LoVo (cell line): ENCODE data around the gene BIN2.

Experiments used
- DNase-seq: peaks from one replicate; pipeline ENCODE4 v3.0.0-alpha.2; 2016; ENCODE audit warnings: low spot score

Gene BIN2

GRCh38 chr12:51323966-51324895 lies at the start of gene BIN2:
Gene BIN2, minus strand, starts transcription at chr12:51324174. Its CDS starts 72 bp downstream, at chr12:51324102.
- no peak for DNase-seq

GRCh38 chr12:51373187-51373586 lies 49.2 kb upstream of the BIN2 start:
- DNase-seq: no peak

GRCh38 chr12:51372021-51372420 lies 48.0 kb upstream of the BIN2 start:
- no peak for DNase-seq

GRCh38 chr12:51371295-51371953 lies 47.5 kb upstream of the BIN2 start:
- peak; percentile 79 for DNase-seq

- no peak for DNase-seq
These were observed 46.7 kb upstream of the BIN2 start for GRCh38 chr12:51370667-51371066.

- DNase-seq: no peak
These were observed 45.6 kb upstream of the BIN2 start for GRCh38 chr12:51369581-51369980.

- DNase-seq: no peak
These were observed 44.9 kb upstream of the BIN2 start for GRCh38 chr12:51368640-51369517.

- DNase-seq: no peak
These were observed 41.3 kb upstream of the BIN2 start for GRCh38 chr12:51365276-51365675.

- DNase-seq: no peak
These were observed 40.0 kb upstream of the BIN2 start for GRCh38 chr12:51364001-51364400.

- no peak for DNase-seq
These were observed 38.9 kb upstream of the BIN2 start for GRCh38 chr12:51362747-51363342.

- no peak for DNase-seq
These were observed 38.3 kb upstream of the BIN2 start for GRCh38 chr12:51362307-51362706.

- no peak for DNase-seq
These were observed 37.4 kb upstream of the BIN2 start for GRCh38 chr12:51361161-51362016.

- no peak for DNase-seq
These were observed 36.3 kb upstream of the BIN2 start for GRCh38 chr12:51360315-51360714.

GRCh38 chr12:51359851-51360250 lies 35.9 kb upstream of the BIN2 start:
- DNase-seq: no peak

GRCh38 chr12:51358496-51358895 lies 34.5 kb upstream of the BIN2 start:
- DNase-seq: no peak

- DNase-seq: no peak
These were observed 33.5 kb upstream of the BIN2 start for GRCh38 chr12:51357374-51358047.

- DNase-seq: peak; percentile 24
These were observed 28.0 kb upstream of the BIN2 start for GRCh38 chr12:51351913-51352532.

GRCh38 chr12:51349026-51349425 lies 25.1 kb upstream of the BIN2 start:
- DNase-seq: no peak

- DNase-seq: no peak
These were observed 24.1 kb upstream of the BIN2 start for GRCh38 chr12:51348116-51348515.

GRCh38 chr12:51346581-51346980 lies 22.6 kb upstream of the BIN2 start, which contains the start of gene CELA1:
Gene CELA1, minus strand, starts transcription at chr12:51346679. Its CDS starts 41 bp downstream, at chr12:51346638.
- no peak for DNase-seq
